GM23248 (cell line): ENCODE results near the gene PELI3.

Source experiments
- EZH2 ChIP-seq: fragments of 200-600 bp; sonication (generic); IDR thresholded peaks from 2 replicates; pipeline ENCODE4 v1.6.1; 2018; ENCODE audit warnings: antibody characterized with exemption, mild to moderate bottlenecking; ENCODE audit not compliant: insufficient read depth, poor library complexity, severe bottlenecking
- EZH2phosphoT487 ChIP-seq: fragments of 200-600 bp; sonication (generic); IDR thresholded peaks from 2 replicates; pipeline ENCODE4 v1.6.1; 2018; ENCODE audit warnings: antibody characterized with exemption, moderate library complexity, mild to moderate bottlenecking, low read depth; ENCODE audit not compliant: insufficient read depth

GRCh38 chr11:66421492-66422205, 45.1 kb upstream of the PELI3 start:
- TF ChIP-seq EZH2phosphoT487 (no peak), EZH2 (no peak)
